GM23248 (cell line): ENCODE data around the gene GLYR1. TPM values are rescaled to one million over a fixed set of nuclear protein-coding genes. Genes with fewer than 3 reads are reported as not detected.

Experiments used
- DNase-seq: peaks from one replicate; pipeline ENCODE4 v3.0.0-alpha.2; 2015
- H2AFZ ChIP-seq: fragments of 200-600 bp; sonication (generic); 2 replicates; pipeline ENCODE4 v1.6.1; 2016; ENCODE audit warnings: antibody characterized with exemption
- H3F3A ChIP-seq: fragments of 200-600 bp; sonication (generic); 2 replicates; pipeline ENCODE4 v1.6.1; 2016; ENCODE audit warnings: mild to moderate bottlenecking, antibody characterized with exemption, mixed run types; ENCODE audit not compliant: insufficient read depth
- H3K27ac ChIP-seq: fragments of 200-600 bp; sonication (generic); 2 replicates; pipeline ENCODE4 v1.5.1; 2016; ENCODE audit warnings: mild to moderate bottlenecking
- H3K27me3 ChIP-seq: fragments of 200-600 bp; sonication (generic); replicated peaks from 2 replicates; pipeline ENCODE4 v1.6.1; 2016; ENCODE audit warnings: mild to moderate bottlenecking; ENCODE audit not compliant: insufficient read depth
- H3K36me3 ChIP-seq: fragments of 200-600 bp; sonication (generic); 2 replicates; pipeline ENCODE4 v1.6.1; 2016; ENCODE audit warnings: low read depth, mild to moderate bottlenecking
- H3K4me1 ChIP-seq: fragments of 200-600 bp; sonication (generic); 2 replicates; pipeline ENCODE4 v1.6.1; 2016; ENCODE audit warnings: mild to moderate bottlenecking; ENCODE audit not compliant: insufficient read depth
- H3K4me2 ChIP-seq: fragments of 200-600 bp; sonication (generic); one replicate; pipeline ENCODE4 v1.6.1; 2016; ENCODE audit warnings: mild to moderate bottlenecking; ENCODE audit not compliant: unreplicated experiment
- H3K4me3 ChIP-seq: fragments of 200-600 bp; sonication (generic); 2 replicates; pipeline ENCODE4 v1.5.1; 2016; ENCODE audit warnings: mild to moderate bottlenecking
- H3K79me2 ChIP-seq: fragments of 200-600 bp; sonication (generic); 2 replicates; pipeline ENCODE4 v1.6.1; 2016; ENCODE audit warnings: mild to moderate bottlenecking; ENCODE audit not compliant: insufficient read depth
- H3K9ac ChIP-seq: fragments of 200-600 bp; sonication (generic); 2 replicates; pipeline ENCODE4 v1.6.1; 2016; ENCODE audit warnings: mild to moderate bottlenecking
- H3K9me2 ChIP-seq: fragments of 200-600 bp; sonication (generic); 2 replicates; pipeline ENCODE4 v1.6.1; 2016; ENCODE audit warnings: mixed run types, mild to moderate bottlenecking, moderate library complexity; ENCODE audit not compliant: insufficient read depth
- H3K9me3 ChIP-seq: fragments of 200-600 bp; sonication (generic); one replicate; pipeline ENCODE4 v1.6.1; 2017; ENCODE audit warnings: low read depth
- H4K20me1 ChIP-seq: fragments of 200-600 bp; sonication (generic); 2 replicates; pipeline ENCODE4 v1.6.0; 2016; ENCODE audit not compliant: insufficient read depth
- EZH2 ChIP-seq: fragments of 200-600 bp; sonication (generic); IDR thresholded peaks from 2 replicates; pipeline ENCODE4 v1.6.1; 2018; ENCODE audit warnings: antibody characterized with exemption, mild to moderate bottlenecking; ENCODE audit not compliant: insufficient read depth, poor library complexity, severe bottlenecking
- EZH2phosphoT487 ChIP-seq: fragments of 200-600 bp; sonication (generic); IDR thresholded peaks from 2 replicates; pipeline ENCODE4 v1.6.1; 2018; ENCODE audit warnings: antibody characterized with exemption, moderate library complexity, mild to moderate bottlenecking, low read depth; ENCODE audit not compliant: insufficient read depth
- WGBS, 2 experiments: methylation state at CpG; one replicate each; pipeline ENCODE4 v1.1.6; 2015 to 2017; ENCODE audit warnings: low lambda C conversion rate in 2 of 2, low coverage in 1 of 2; ENCODE audit errors: missing lambda C conversion rate in 2 of 2; 5-methylcytosine and 5-hydroxymethylcytosine counted together
- in situ Hi-C: fragments of 300-500 bp; cut with MboI; formaldehyde crosslinking; loops from 2 replicates; pipeline ENCODE4 v1.15.0; 2020
- polyA plus RNA-seq: library from polyadenylated mRNA; unstranded; fragments of >200 nt; fragmentation: Nextera tagmentation; extraction: Ambion mirVana; gene quantifications from 2 replicates; pipeline ENCODE4 v1.2.1, GENCODE V29; 2016
- total RNA-seq: library from RNA; depleted of rRNA; stranded (reverse); fragments of >200 nt; shearing (Covaris generic); gene quantifications from 2 replicates; pipeline ENCODE4 v1.2.3, GENCODE V29; 2014

The GLYR1 gene
- total and polyA plus RNA-seq, 2 experiments from 2014 or later, result 31.2 to 39.9 TPM

DNA sequence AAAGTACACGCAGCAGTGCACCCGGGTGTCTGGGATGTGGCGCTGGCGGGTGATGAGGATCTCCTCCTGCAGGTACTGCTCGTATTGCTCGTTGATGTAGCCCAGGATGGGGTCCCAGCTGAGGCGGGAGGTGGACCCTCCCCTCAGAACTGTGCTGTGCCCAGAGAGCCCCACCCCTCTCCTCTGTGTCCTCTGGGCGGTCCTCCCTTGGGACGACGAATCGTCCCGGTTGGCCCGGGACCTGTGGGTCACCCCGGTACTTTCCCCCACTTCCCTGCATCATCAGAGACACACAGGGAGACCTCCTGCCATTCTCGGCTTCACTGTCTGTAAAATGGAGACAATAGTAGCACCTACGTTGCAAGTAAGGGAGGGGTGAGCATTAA is 63.1 kb downstream of the GLYR1 start:
- in situ Hi-C loops, result no loop called here
- H3K9ac ChIP-seq, result no peak overlapping the region
- WGBS, 2 experiments, result 76% methylated on average over 16 of the region's 16 CpGs

DNA sequence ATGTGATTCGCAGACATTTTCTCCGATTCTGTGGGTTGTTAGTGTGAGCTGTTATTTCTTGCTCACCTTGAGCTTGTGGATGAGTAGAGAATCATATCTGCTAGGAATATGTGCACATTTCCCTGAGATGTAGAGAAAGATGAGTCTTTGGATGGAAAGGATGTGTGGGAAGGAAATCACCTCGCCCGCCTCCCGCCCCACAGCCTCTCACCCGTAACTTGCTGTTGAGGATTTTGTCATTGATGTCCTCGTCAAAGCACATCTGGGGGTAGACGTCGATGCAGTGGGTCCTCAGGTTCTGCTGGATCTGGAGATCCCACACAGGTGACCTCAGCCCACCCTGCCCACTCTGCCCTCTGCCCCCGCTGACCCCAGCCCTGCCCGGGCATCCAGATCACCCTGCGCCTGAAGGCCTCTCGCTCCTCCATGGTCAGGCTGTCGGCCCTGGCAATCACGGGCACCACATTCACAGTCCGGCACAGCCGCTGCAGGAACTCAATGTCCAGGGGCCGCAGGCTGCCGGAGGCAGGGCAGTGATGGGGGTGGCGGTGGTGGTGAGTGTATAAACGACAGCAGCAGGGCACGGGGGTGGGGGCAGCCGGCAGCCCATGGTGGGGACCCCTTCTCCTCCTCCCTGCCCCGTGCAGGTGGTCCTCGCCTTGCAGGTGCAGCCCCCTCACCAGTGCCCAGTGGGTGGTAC is 63.7 kb downstream of the GLYR1 start:
- Histone ChIP-seq H3F3A (no peaks in the 10 kb centered on the region), H3K9ac (no peak overlapping the region), H3K4me1 (no peaks in the 10 kb centered on the region), H3K79me2 (no peaks in the 10 kb centered on the region), H3K4me2 (no peak overlapping the region), H4K20me1 (no peaks in the 10 kb centered on the region), H3K27ac (no peak overlapping the region), H3K9me2 (no peaks in the 10 kb centered on the region), H3K9me3 (no peaks in the 10 kb centered on the region), H3K27me3 (no peaks in the 10 kb centered on the region), H3K4me3 (no peak overlapping the region), H3K36me3 (no peaks in the 10 kb centered on the region), H2AFZ (no peak overlapping the region)
- 77 to 81% methylated on average over 24 to 25 of the region's 25 CpGs for WGBS, 2 experiments
- in situ Hi-C loops, result no loop called here
- no peak for DNase-seq
- no peak for TF ChIP-seq EZH2
- no peak for TF ChIP-seq EZH2phosphoT487

More for the DNA sequence above, 63.1 kb downstream of the GLYR1 start:
- TF ChIP-seq EZH2 (no peak), EZH2phosphoT487 (no peak)
- Histone ChIP-seq H3K4me2 (no peak overlapping the region), H3K36me3 (no peaks in the 10 kb centered on the region), H2AFZ (no peak overlapping the region), H3F3A (no peaks in the 10 kb centered on the region), H3K4me3 (no peak overlapping the region), H3K27me3 (no peaks in the 10 kb centered on the region), H4K20me1 (no peaks in the 10 kb centered on the region), H3K79me2 (no peaks in the 10 kb centered on the region), H3K4me1 (no peaks in the 10 kb centered on the region), H3K9me3 (no peaks in the 10 kb centered on the region), H3K27ac (no peak overlapping the region), H3K9me2 (no peaks in the 10 kb centered on the region)
- DNase-seq, result no peak

DNA sequence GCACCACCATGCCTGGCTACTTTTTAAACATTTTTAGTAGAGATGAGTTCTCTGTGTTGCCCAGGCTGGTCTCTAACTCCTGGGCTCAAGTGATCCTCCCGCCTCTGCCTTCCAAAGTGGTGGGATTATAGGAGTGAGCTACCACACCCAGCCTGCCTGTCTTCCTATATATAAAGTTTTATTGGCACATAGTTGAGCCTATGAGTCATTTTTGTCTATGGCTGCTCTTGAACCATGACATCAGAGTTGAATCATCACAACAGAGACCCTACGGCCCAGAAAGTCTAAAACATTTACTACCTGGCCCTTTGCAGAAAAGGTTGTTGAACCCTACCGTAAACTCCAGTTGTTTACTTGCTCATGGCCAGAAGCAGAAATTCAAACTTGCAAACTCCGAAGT is 66.9 kb downstream of the GLYR1 start:
- TF ChIP-seq EZH2phosphoT487 (no peak), EZH2 (no peak)
- H3K4me2 ChIP-seq, result no peak overlapping the region
- no peaks in the 10 kb centered on the region for H3K4me1 ChIP-seq
- H3K9ac ChIP-seq, result no peak overlapping the region
- peak; percentile 30 for DNase-seq
- in situ Hi-C loops, result no loop called here
- no peaks in the 10 kb centered on the region for H3K27me3 ChIP-seq
- no peaks in the 10 kb centered on the region for H3K9me3 ChIP-seq
- no peak overlapping the region for H2AFZ ChIP-seq
- no peaks in the 10 kb centered on the region for H4K20me1 ChIP-seq
- H3K27ac ChIP-seq, result no peak overlapping the region
- no peaks in the 10 kb centered on the region for H3K9me2 ChIP-seq
- no peaks in the 10 kb centered on the region for H3K79me2 ChIP-seq
- H3F3A ChIP-seq, result no peaks in the 10 kb centered on the region
- 58 to 67% methylated on average over 4 of the region's 4 CpGs for WGBS, 2 experiments
- no peak overlapping the region for H3K4me3 ChIP-seq
- no peaks in the 10 kb centered on the region for H3K36me3 ChIP-seq

DNA sequence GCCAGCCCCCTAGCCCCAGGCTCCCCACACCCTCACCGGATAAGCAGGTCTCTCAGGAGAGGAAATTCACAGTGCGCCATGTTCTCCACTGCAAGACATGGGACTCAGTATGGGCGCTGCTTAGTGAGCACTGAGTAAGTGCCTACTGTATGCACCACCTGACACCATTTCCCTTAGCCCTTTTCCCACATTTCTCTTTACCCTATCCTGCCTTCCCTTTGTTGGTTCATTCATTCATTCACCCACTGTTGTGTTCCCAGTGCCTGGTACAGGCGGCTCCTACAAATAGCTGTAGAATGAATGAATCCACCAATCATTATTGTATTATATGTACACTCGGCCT is 69.1 kb downstream of the GLYR1 start:
- DNase-seq, result no peak
- no peak for TF ChIP-seq EZH2
- no peak for TF ChIP-seq EZH2phosphoT487
- 77 to 78% methylated on average over 5 of the region's 5 CpGs for WGBS, 2 experiments
- Histone ChIP-seq H3K79me2 (no peaks in the 10 kb centered on the region), H3K9me2 (no peaks in the 10 kb centered on the region), H3F3A (no peaks in the 10 kb centered on the region), H3K36me3 (no peaks in the 10 kb centered on the region), H4K20me1 (no peaks in the 10 kb centered on the region), H3K27ac (no peak overlapping the region), H3K9me3 (no peaks in the 10 kb centered on the region), H3K27me3 (no peaks in the 10 kb centered on the region), H3K9ac (no peak overlapping the region), H3K4me3 (no peak overlapping the region), H3K4me2 (no peak overlapping the region), H2AFZ (no peak overlapping the region), H3K4me1 (no peaks in the 10 kb centered on the region)
- in situ Hi-C loops, result no loop called here
